GM19351 (cell line): ENCODE measurements around the gene ZFHX3.

Experiments used
- ATAC-seq: cut with Tn5 transposase; IDR thresholded peaks from one replicate; pipeline ENCODE4 v1.9.1; 2021; ENCODE audit warnings: mild to moderate bottlenecking, moderate library complexity; ENCODE audit not compliant: unreplicated experiment

Gene ZFHX3

GRCh38 chr16:72957303-72958277 lies 90.3 kb downstream of the ZFHX3 start:
- ATAC-seq, result no peak

- ATAC-seq, result no peak
Observed at GRCh38 chr16:72956124-72957064, 91.5 kb downstream of the ZFHX3 start.

- no peak for ATAC-seq
Observed at GRCh38 chr16:72952811-72953271, 95.1 kb downstream of the ZFHX3 start.

GRCh38 chr16:72952404-72952803 lies 95.5 kb downstream of the ZFHX3 start:
- no peak for ATAC-seq

- ATAC-seq, result no peak
Observed at GRCh38 chr16:72951916-72952315, 96.0 kb downstream of the ZFHX3 start.

- no peak for ATAC-seq
Observed at GRCh38 chr16:72950669-72951068, 97.3 kb downstream of the ZFHX3 start.

GRCh38 chr16:72948238-72948829 lies 99.6 kb downstream of the ZFHX3 start:
- ATAC-seq, result no peak

GRCh38 chr16:72947379-72948237 lies 100.3 kb downstream of the ZFHX3 start:
- no peak for ATAC-seq

- no peak for ATAC-seq
Observed at GRCh38 chr16:72946474-72947194, 101.3 kb downstream of the ZFHX3 start.

GRCh38 chr16:72946063-72946462 lies 101.9 kb downstream of the ZFHX3 start:
- no peak for ATAC-seq

- ATAC-seq, result no peak
Observed at GRCh38 chr16:72945611-72946010, 102.3 kb downstream of the ZFHX3 start.

- ATAC-seq, result no peak
Observed at GRCh38 chr16:72944757-72945485, 103.0 kb downstream of the ZFHX3 start.

- ATAC-seq, result no peak
Observed at GRCh38 chr16:72942021-72942420, 105.9 kb downstream of the ZFHX3 start.

GRCh38 chr16:72940886-72941285 lies 107.0 kb downstream of the ZFHX3 start:
- ATAC-seq, result no peak

GRCh38 chr16:72939247-72939646 lies 108.7 kb downstream of the ZFHX3 start:
- no peak for ATAC-seq

- ATAC-seq, result no peak
Observed at GRCh38 chr16:72938795-72939164, 109.1 kb downstream of the ZFHX3 start.

- no peak for ATAC-seq
Observed at GRCh38 chr16:72937916-72938794, 109.8 kb downstream of the ZFHX3 start.

- no peak for ATAC-seq
Observed at GRCh38 chr16:72937360-72937759, 110.6 kb downstream of the ZFHX3 start.
